IMR-90 (cell line): ENCODE measurements around the gene MRGPRX1. TPM values are rescaled to one million over a fixed set of nuclear protein-coding genes. Genes with fewer than 3 reads are reported as not detected.
"Not testable (repeated sequence)": the region's sequence is repeated elsewhere in the genome, so short reads cannot be mapped to it uniquely, and the experiment has no call there.

ENCODE experiments used
- ATAC-seq: fragments of 200-7000 bp; cut with Tn5 transposase; 2 replicates; pipeline ENCODE4 v1.9.1; 2020; ENCODE audit warnings: low read depth, mild to moderate bottlenecking, moderate library complexity
- BruUV-seq: library from RNA; stranded (reverse); fragments of 400-500 nt; replicated peaks from 2 replicates; lab custom pipeline; 2021; lab: Mats Ljungman, UMichigan
- CTCF ChIA-PET: fragments of 300-600 bp; formaldehyde crosslinking; extraction: SDS; loops from one replicate; lab custom pipeline; 2021; ENCODE audit warnings: antibody characterized with exemption; lab: Yijun Ruan, JAX
- POLR2A ChIA-PET: fragments of 300-600 bp; sonication (Branson Sonifier 250); formaldehyde crosslinking; loops from one replicate; lab custom pipeline; 2022; ENCODE audit warnings: antibody characterized with exemption; ENCODE audit not compliant: unreplicated experiment; lab: Charles Lee
- DNase-seq: peaks from one replicate; pipeline ENCODE4 v3.0.0; 2013
- H2AFZ ChIP-seq: replicated peaks from 2 replicates; pipeline ENCODE3; 2013; ENCODE audit warnings: low read length, mild to moderate bottlenecking; ENCODE audit not compliant: poor library complexity
- H2AK5ac ChIP-seq: 2 replicates; pipeline ENCODE4 v1.6.1; 2013; ENCODE audit warnings: low read depth, low read length, inconsistent platforms
- H2AK9ac ChIP-seq: replicated peaks from 2 replicates; pipeline ENCODE3; 2013; ENCODE audit warnings: mild to moderate bottlenecking, low read depth, low read length, moderate library complexity; ENCODE audit not compliant: poor library complexity
- H2BK120ac ChIP-seq: 2 replicates; pipeline ENCODE4 v1.6.1; 2013; ENCODE audit warnings: low read depth, low read length, inconsistent platforms
- H2BK15ac ChIP-seq: 3 replicates; pipeline ENCODE4 v1.6.1; 2013; ENCODE audit warnings: low read depth, low read length, inconsistent platforms
- H2BK20ac ChIP-seq: 2 replicates; pipeline ENCODE4 v1.6.1; 2013; ENCODE audit warnings: low read depth, mild to moderate bottlenecking, inconsistent platforms, low read length, moderate library complexity
- H2BK5ac ChIP-seq: 2 replicates; pipeline ENCODE4 v1.6.1; 2013; ENCODE audit warnings: mild to moderate bottlenecking, low read depth, low read length, inconsistent platforms; ENCODE audit not compliant: poor library complexity, severe bottlenecking
- H3K14ac ChIP-seq: replicated peaks from 2 replicates; pipeline ENCODE4 v1.6.1; 2013; ENCODE audit warnings: low read depth, low read length, inconsistent platforms
- H3K18ac ChIP-seq: 2 replicates; pipeline ENCODE4 v1.6.1; 2013; ENCODE audit warnings: low read depth, low read length, control low read depth
- H3K23ac ChIP-seq: 2 replicates; pipeline ENCODE4 v1.6.1; 2013; ENCODE audit warnings: low read depth, low read length, inconsistent platforms
- H3K27ac ChIP-seq: 2 replicates; pipeline ENCODE4 v1.5.1; 2013; ENCODE audit warnings: mild to moderate bottlenecking, control low read depth, low read length; ENCODE audit not compliant: insufficient read depth
- H3K27me3 ChIP-seq: 2 replicates; pipeline ENCODE4 v1.6.1; 2013; ENCODE audit warnings: low read length; ENCODE audit not compliant: control insufficient read depth, insufficient read depth
- H3K36me3 ChIP-seq: 2 replicates; pipeline ENCODE4 v1.6.1; 2013; ENCODE audit warnings: low read length, mixed read lengths; ENCODE audit not compliant: control insufficient read depth, insufficient read depth
- H3K4ac ChIP-seq: 2 replicates; pipeline ENCODE4 v1.6.1; 2013; ENCODE audit warnings: low read depth, low read length, inconsistent platforms
- H3K4me1 ChIP-seq: 2 replicates; pipeline ENCODE4 v1.6.1; 2013; ENCODE audit warnings: low read length, mixed read lengths; ENCODE audit not compliant: control insufficient read depth, insufficient read depth
- H3K4me2 ChIP-seq: 2 replicates; pipeline ENCODE4 v1.6.1; 2013; ENCODE audit warnings: low read depth, mild to moderate bottlenecking, control low read depth, low read length, moderate library complexity
- H3K4me3 ChIP-seq: 2 replicates; pipeline ENCODE4 v1.5.1; 2013; ENCODE audit warnings: low read depth, mild to moderate bottlenecking, control low read depth, low read length, moderate library complexity; ENCODE audit not compliant: insufficient read depth
- H3K56ac ChIP-seq: 2 replicates; pipeline ENCODE4 v1.6.1; 2013; ENCODE audit warnings: low read length, inconsistent platforms; ENCODE audit not compliant: insufficient read depth; ENCODE audit errors: extremely low read depth
- H3K79me1 ChIP-seq, 2 experiments: 2 replicates each; pipeline ENCODE4 v1.6.1; 2013; ENCODE audit warnings: low read length in 2 of 2, inconsistent platforms in 1 of 2, low read depth in 1 of 2
- H3K9ac ChIP-seq: 2 replicates; pipeline ENCODE4 v1.6.1; 2013; ENCODE audit warnings: low read depth, low read length, control low read depth
- H3K9me1 ChIP-seq: 2 replicates; pipeline ENCODE4 v1.6.1; 2013; ENCODE audit warnings: low read length, inconsistent platforms; ENCODE audit not compliant: insufficient read depth
- H3K9me3 ChIP-seq: 2 replicates; pipeline ENCODE4 v1.6.1; 2013; ENCODE audit warnings: low read length; ENCODE audit not compliant: control insufficient read depth, insufficient read depth
- H4K20me1 ChIP-seq: 2 replicates; pipeline ENCODE4 v1.6.1; 2013; ENCODE audit warnings: low read length, inconsistent platforms; ENCODE audit not compliant: insufficient read depth
- H4K5ac ChIP-seq: 2 replicates; pipeline ENCODE4 v1.6.1; 2013; ENCODE audit warnings: mild to moderate bottlenecking, low read depth, low read length, control low read depth
- H4K8ac ChIP-seq, 2 experiments: 2 replicates each; pipeline ENCODE4 v1.6.1; 2013; ENCODE audit warnings: low read depth in 2 of 2, low read length in 2 of 2, control low read depth in 1 of 2, inconsistent platforms in 1 of 2
- H4K91ac ChIP-seq: 2 replicates; pipeline ENCODE4 v1.6.1; 2013; ENCODE audit warnings: low read depth, low read length, inconsistent platforms; ENCODE audit not compliant: insufficient read depth
- WGBS, 2 experiments: methylation state at CpG; one replicate each; pipeline versions ENCODE4 v1.1.5 to v1.1.7; 2013; ENCODE audit warnings: missing lambda C conversion rate in 2 of 2; ENCODE audit not compliant: insufficient read length in 1 of 2; ENCODE audit errors: extremely low coverage in 2 of 2; 5-methylcytosine and 5-hydroxymethylcytosine counted together
- dilution Hi-C: fragments of 300-500 bp; cut with HindIII; formaldehyde crosslinking; loops from one replicate; pipeline ENCODE4 v1.14.3; 2018; ENCODE audit warnings: low sequenced_read_pairs; ENCODE audit not compliant: unreplicated experiment
- in situ Hi-C: fragments of 300-500 bp; cut with MboI; formaldehyde crosslinking; loops from 3 replicates; pipeline ENCODE4 v1.14.3; 2019; ENCODE audit warnings: low sequenced_read_pairs, inconsistent platforms, mixed read lengths
- intact Hi-C: fragments of 100-400 bp; cut with micrococcal nuclease; formaldehyde crosslinking; loops from 2 replicates; pipeline ENCODE4 v1.10.0; 2022
- polyA plus RNA-seq, 3 experiments: library from polyadenylated mRNA; depleted of rRNA; stranded (reverse); fragments of >200 nt; gene quantifications; 2 replicates each; pipeline ENCODE4 v1.2.3, GENCODE V29; 2012; ENCODE audit warnings: low replicate concordance in 1 of 3
- total RNA-seq: library from RNA; depleted of rRNA; stranded (reverse); fragments of >200 nt; gene quantifications from 2 replicates; pipeline ENCODE4 v1.2.3, GENCODE V29; 2012

The MRGPRX1 gene
- total and polyA plus RNA-seq, 2 of the 4 experiments (the other 2 are of a cell fraction), result not detected

- H3K23ac ChIP-seq, H4K8ac ChIP-seq, H2BK5ac ChIP-seq, H3K36me3 ChIP-seq, H2AFZ ChIP-seq, H2BK15ac ChIP-seq, ATAC-seq, H3K4me1 ChIP-seq, DNase-seq, H2AK9ac ChIP-seq, H3K56ac ChIP-seq, H4K91ac ChIP-seq, H3K9me1 ChIP-seq, H3K4ac ChIP-seq, H3K9me3 ChIP-seq, H2BK20ac ChIP-seq, in situ Hi-C loops, H3K14ac ChIP-seq, H3K4me2 ChIP-seq, intact Hi-C loops, H3K27me3 ChIP-seq, POLR2A ChIA-PET, H2AK5ac ChIP-seq, H3K79me1 ChIP-seq, H3K18ac ChIP-seq, H3K9ac ChIP-seq, BruUV-seq, CTCF ChIA-PET, dilution Hi-C loops, H3K27ac ChIP-seq, H2BK120ac ChIP-seq, H4K5ac ChIP-seq, H4K20me1 ChIP-seq, H3K4me3 ChIP-seq: not testable (repeated sequence)
- WGBS, 2 experiments, result no CpG with 5 or more reads among the region's 4 CpGs
Measured at GRCh38 chr11:18900151-18900611, 39.0 kb downstream of the MRGPRX1 start.

- H4K20me1 ChIP-seq, H2BK5ac ChIP-seq, H3K9ac ChIP-seq, H3K4me2 ChIP-seq, H3K18ac ChIP-seq, H2AK9ac ChIP-seq, H3K4me3 ChIP-seq, BruUV-seq, H2BK120ac ChIP-seq, DNase-seq, H3K23ac ChIP-seq, H2BK15ac ChIP-seq, CTCF ChIA-PET, ATAC-seq, H3K9me3 ChIP-seq, H4K8ac ChIP-seq, H3K4ac ChIP-seq, H3K56ac ChIP-seq, H3K79me1 ChIP-seq, H4K5ac ChIP-seq, H2BK20ac ChIP-seq, H4K91ac ChIP-seq, H3K9me1 ChIP-seq, POLR2A ChIA-PET, intact Hi-C loops, in situ Hi-C loops, H2AK5ac ChIP-seq, H3K27me3 ChIP-seq, H3K14ac ChIP-seq, H3K36me3 ChIP-seq, H3K4me1 ChIP-seq, H3K27ac ChIP-seq, H2AFZ ChIP-seq, dilution Hi-C loops: not testable (repeated sequence)
- no CpG with 5 or more reads among the region's 2 CpGs for WGBS, 2 experiments
Measured at GRCh38 chr11:18891712-18892111, 47.5 kb downstream of the MRGPRX1 start.
